Panc1 (cell line): ENCODE data around the gene TNFRSF11A. TPM values are rescaled to one million over a fixed set of nuclear protein-coding genes. Genes with fewer than 3 reads are reported as not detected.

Experiments used
- ATAC-seq: fragments of 200-7000 bp; cut with Tn5 transposase; 2 replicates; pipeline ENCODE4 v1.9.1; 2020; ENCODE audit warnings: mild to moderate bottlenecking, moderate library complexity
- BruUV-seq: library from RNA; stranded (reverse); fragments of 400-500 nt; replicated peaks from 2 replicates; lab custom pipeline; 2021; lab: Mats Ljungman, UMichigan
- CTCF ChIA-PET: fragments of 300-600 bp; sonication (Branson Sonifier 250); formaldehyde crosslinking; loops from one replicate; lab custom pipeline; 2022; ENCODE audit warnings: antibody characterized with exemption; lab: Charles Lee
- POLR2A ChIA-PET: fragments of 300-600 bp; sonication (Branson Sonifier 250); formaldehyde crosslinking; loops from one replicate; lab custom pipeline; 2022; ENCODE audit warnings: antibody characterized with exemption; lab: Charles Lee
- DNase-seq: peaks from one replicate; pipeline ENCODE4 v3.0.0-alpha.2; 2010; ENCODE audit warnings: low read depth, low spot score
- H3K27ac ChIP-seq: 2 replicates; pipeline ENCODE4 v1.5.1; 2011; ENCODE audit warnings: mild to moderate bottlenecking, low read length, inconsistent platforms
- H3K27me3 ChIP-seq: fragments of 200-500 bp; sonication (Bioruptor generic); 2 replicates; pipeline ENCODE4 v1.6.0; 2014; ENCODE audit warnings: low read length, inconsistent platforms; ENCODE audit not compliant: control insufficient read depth, insufficient read depth
- H3K36me3 ChIP-seq: fragments of 200-500 bp; sonication (Bioruptor generic); 2 replicates; pipeline ENCODE4 v1.5.1; 2014; ENCODE audit warnings: inconsistent platforms, mild to moderate bottlenecking, low read length, moderate library complexity; ENCODE audit not compliant: control insufficient read depth, insufficient read depth
- H3K4me1 ChIP-seq: 2 replicates; pipeline ENCODE4 v1.5.1; 2011; ENCODE audit warnings: inconsistent platforms, mild to moderate bottlenecking, low read length, moderate library complexity; ENCODE audit not compliant: control insufficient read depth, insufficient read depth
- H3K4me3 ChIP-seq, 2 experiments: 2 replicates each; pipeline ENCODE4 v1.5.1; 2011 to 2012; ENCODE audit warnings: low read depth in 2 of 2, low read length in 2 of 2, mild to moderate bottlenecking in 2 of 2, inconsistent platforms in 1 of 2, moderate library complexity in 1 of 2
- H3K9me3 ChIP-seq: fragments of 200-500 bp; sonication (Bioruptor generic); 2 replicates; pipeline ENCODE4 v1.5.1; 2014; ENCODE audit warnings: low read depth, mild to moderate bottlenecking, inconsistent platforms, low read length, moderate library complexity; ENCODE audit not compliant: control insufficient read depth, insufficient read depth
- CTCF ChIP-seq: fragments of 450-650 bp; IDR thresholded peaks from 2 replicates; pipeline ENCODE4 v1.5.1; 2017; ENCODE audit warnings: mild to moderate bottlenecking
- POLR2AphosphoS5 ChIP-seq: IDR thresholded peaks from 2 replicates; pipeline ENCODE4 v1.6.1; 2012; ENCODE audit warnings: mild to moderate bottlenecking, low read depth, low read length, moderate library complexity
- REST ChIP-seq, 2 experiments: IDR thresholded peaks; 2 replicates each; pipeline ENCODE4 v1.6.1; 2011 to 2012; ENCODE audit warnings: low read depth in 2 of 2, control low read depth in 1 of 2, low read length in 1 of 2, mild to moderate bottlenecking in 1 of 2, moderate library complexity in 1 of 2; ENCODE audit not compliant: insufficient read depth in 1 of 2
- SIN3A ChIP-seq: IDR thresholded peaks from 2 replicates; pipeline ENCODE4 v1.6.1; 2012; ENCODE audit warnings: low read depth, mild to moderate bottlenecking, low read length, moderate library complexity, borderline replicate concordance; ENCODE audit not compliant: insufficient read depth
- TCF7L2 ChIP-seq: IDR thresholded peaks from 2 replicates; pipeline ENCODE4 v1.6.1; 2011; ENCODE audit warnings: mild to moderate bottlenecking, low read depth, low read length, inconsistent platforms
- in situ Hi-C: cut with HindIII; loops from 2 replicates; pipeline ENCODE4 v1.10.0; 2016; ENCODE audit warnings: low sequenced_read_pairs, low pct_unique_long_range_greater_than_20kb
- intact Hi-C: fragments of 100-400 bp; cut with micrococcal nuclease; formaldehyde crosslinking; loops from one replicate; pipeline ENCODE4 v1.10.0; 2022; ENCODE audit not compliant: unreplicated experiment
- total RNA-seq: library from RNA; stranded (reverse); gene quantifications from one replicate; pipeline ENCODE4 v1.2.1, GENCODE V29; 2021; ENCODE audit not compliant: unreplicated experiment

TNFRSF11A gene
- total RNA-seq, 1 experiment from 2014 or later: 14.1 TPM

GRCh38 chr18:62394006-62394763 lies 69.1 kb downstream of the TNFRSF11A start:
- no TSS peak for BruUV-seq
- Histone ChIP-seq H3K4me3 (no peak overlapping the region), H3K36me3 (no peaks in the 10 kb centered on the region), H3K4me1 (peaks cover 2% of the 10 kb centered on the region; the same call in 1 of the 2 replicates), H3K27me3 (no peaks in the 10 kb centered on the region), H3K27ac (no peak overlapping the region), H3K9me3 (no peaks in the 10 kb centered on the region)
- DNase-seq: no peak
- no peak for ATAC-seq
- intact Hi-C loops (no loop called here), in situ Hi-C loops (no loop called here)
- TF ChIP-seq POLR2AphosphoS5 (no peak), CTCF (no peak), TCF7L2 (no peak), REST (IDR thresholded peaks at IDR 0.05; ENCODE audit: insufficient read depth in 1 of 2, low read depth in 2 of 2, low read length in 1 of 2) (no peak), SIN3A (no peak)
- POLR2A ChIA-PET: no interaction called here
- CTCF ChIA-PET: no interaction called here

GRCh38 chr18:62396381-62396780 lies 71.3 kb downstream of the TNFRSF11A start:
- CTCF ChIA-PET: no interaction called here
- in situ Hi-C loops: no loop called here

More at GRCh38 chr18:62396381-62396780, 71.3 kb downstream of the TNFRSF11A start:
- POLR2A ChIA-PET: no interaction called here
- DNase-seq (no peak), ATAC-seq (no peak)
- H3K27ac ChIP-seq: no peak overlapping the region
- peaks cover 2% of the 10 kb centered on the region; the same call in 1 of the 2 replicates for H3K4me1 ChIP-seq
- no peaks in the 10 kb centered on the region for H3K9me3 ChIP-seq
- H3K4me3 ChIP-seq: no peak overlapping the region
- intact Hi-C loops: no loop called here
- H3K36me3 ChIP-seq: no peaks in the 10 kb centered on the region
- H3K27me3 ChIP-seq: no peaks in the 10 kb centered on the region
- no TSS peak for BruUV-seq
- TF ChIP-seq CTCF (no peak), TCF7L2 (no peak), SIN3A (no peak), REST (IDR thresholded peaks at IDR 0.05; ENCODE audit: insufficient read depth in 1 of 2, low read depth in 2 of 2, low read length in 1 of 2) (no peak), POLR2AphosphoS5 (no peak)
